Iris pigment epithelial cell (primary cell): ENCODE results near the gene HDAC4.

Source experiments
- DNase-seq: peaks from one replicate; pipeline ENCODE4 v3.0.0-alpha.2; 2011; ENCODE audit warnings: low read depth

Gene HDAC4

GRCh38 chr2:239348563-239349452, 52.0 kb downstream of the HDAC4 start:
- DNase-seq = no peak

- DNase-seq = no peak
These were observed 54.1 kb downstream of the HDAC4 start for GRCh38 chr2:239346676-239347075.

- DNase-seq = no peak
These were observed 55.6 kb downstream of the HDAC4 start for GRCh38 chr2:239345251-239345650.

GRCh38 chr2:239344857-239345216, 56.0 kb downstream of the HDAC4 start:
- no peak for DNase-seq

- no peak for DNase-seq
These were observed 56.6 kb downstream of the HDAC4 start for GRCh38 chr2:239343946-239344856.

GRCh38 chr2:239343460-239343859, 57.4 kb downstream of the HDAC4 start:
- DNase-seq = no peak

GRCh38 chr2:239341840-239342239, 59.0 kb downstream of the HDAC4 start:
- no peak for DNase-seq

- DNase-seq = no peak
These were observed 59.6 kb downstream of the HDAC4 start for GRCh38 chr2:239341146-239341732.

GRCh38 chr2:239339726-239340601, 60.9 kb downstream of the HDAC4 start:
- DNase-seq = no peak

- no peak for DNase-seq
These were observed 61.6 kb downstream of the HDAC4 start for GRCh38 chr2:239339241-239339640.

GRCh38 chr2:239337877-239338484, 62.8 kb downstream of the HDAC4 start:
- DNase-seq = no peak

GRCh38 chr2:239337122-239337876, 63.5 kb downstream of the HDAC4 start:
- no peak for DNase-seq

GRCh38 chr2:239331560-239331959, 69.3 kb downstream of the HDAC4 start:
- no peak for DNase-seq

- no peak for DNase-seq
These were observed 70.0 kb downstream of the HDAC4 start for GRCh38 chr2:239330836-239331235.

- no peak for DNase-seq
These were observed 70.7 kb downstream of the HDAC4 start for GRCh38 chr2:239329972-239330572.

GRCh38 chr2:239329284-239329971, 71.4 kb downstream of the HDAC4 start:
- peak; percentile 15 for DNase-seq

- DNase-seq = peak; percentile 98
These were observed 72.2 kb downstream of the HDAC4 start for GRCh38 chr2:239328351-239329191.
